Transverse colon (tissue), 4 donors: ENCODE results near the gene FAHD1. TPM values are rescaled to one million over a fixed set of nuclear protein-coding genes. Genes with fewer than 3 reads are reported as not detected.

Experiments used
- DNase-seq: peaks from one replicate; pipeline ENCODE4 v3.0.0-alpha.2; 2019
- H3K27ac ChIP-seq, 4 donors: fragments of 200-600 bp; sonication (generic); 2 replicates each; pipeline ENCODE4 v1.5.1; 2016 to 2018; ENCODE audit warnings: inconsistent platforms in 4 of 4
- H3K27me3 ChIP-seq: fragments of 200-600 bp; sonication (generic); 2 replicates; pipeline ENCODE4 v1.5.1; 2017; ENCODE audit warnings: inconsistent platforms
- H3K36me3 ChIP-seq, 4 donors: fragments of 200-600 bp; sonication (generic); 2 replicates each; pipeline ENCODE4 v1.5.1; 2017 to 2019; ENCODE audit warnings: inconsistent platforms in 4 of 4
- H3K4me1 ChIP-seq, 4 donors: fragments of 200-600 bp; sonication (generic); 2 replicates each; pipeline ENCODE4 v1.5.1; 2017 to 2020; ENCODE audit warnings: inconsistent platforms in 4 of 4
- H3K4me3 ChIP-seq, 4 donors: fragments of 200-600 bp; sonication (generic); 1 replicate in 1 of 4; 2 replicates in 3 of 4; pipeline versions ENCODE4 v1.5.1 to v1.6.1; 2017 to 2019; ENCODE audit warnings: inconsistent platforms in 4 of 4
- H3K9me3 ChIP-seq, 2 donors: fragments of 200-600 bp; sonication (generic); 2 replicates each; pipeline ENCODE4 v1.5.1; 2017 to 2019; ENCODE audit warnings: inconsistent platforms in 2 of 2
- CTCF ChIP-seq, 5 experiments: fragments of 200-600 bp in 3 of 5; fragments of 450-650 bp in 2 of 5; sonication (generic) in 3 of 5; IDR thresholded peaks; 1 replicate in 2 of 5; 2 replicates in 3 of 5; pipeline ENCODE4 v1.5.1; 2016 to 2017; ENCODE audit warnings: antibody characterized with exemption in 5 of 5, inconsistent platforms in 3 of 5, mild to moderate bottlenecking in 2 of 5, moderate library complexity in 1 of 5
- EP300 ChIP-seq: sonication (generic); formaldehyde crosslinking; IDR thresholded peaks from one replicate; pipeline ENCODE4 v1.6.1; 2017; ENCODE audit warnings: antibody characterized with exemption, low read depth
- POLR2A ChIP-seq: fragments of 450-650 bp; IDR thresholded peaks from one replicate; pipeline ENCODE4 v1.6.1; 2016; ENCODE audit warnings: antibody characterized with exemption, mild to moderate bottlenecking, moderate library complexity
- POLR2AphosphoS5 ChIP-seq, 3 donors: sonication (generic); formaldehyde crosslinking; IDR thresholded peaks; one replicate each; pipeline ENCODE4 v1.6.1; 2016; ENCODE audit warnings: antibody characterized with exemption in 3 of 3
- WGBS, 2 donors: methylation state at CpG; one replicate each; pipeline ENCODE4 v1.1.5; 2018; ENCODE audit warnings: low coverage in 1 of 2; 5-methylcytosine and 5-hydroxymethylcytosine counted together
- in situ Hi-C, 4 donors: fragments of 200-750 bp; cut with MboI; loops; one replicate each; pipeline versions ENCODE4 v1.15.0 to v1.15.1; 2017; ENCODE audit warnings: low sequenced_read_pairs in 3 of 4, low pct_ligation_motif_present in 1 of 4, low pct_unique_long_range_greater_than_20kb in 1 of 4
- intact Hi-C: fragments of 100-400 bp; cut with DNase I; formaldehyde crosslinking; loops from one replicate; pipeline ENCODE4 v1.15.1; 2023; ENCODE audit warnings: low total_unique reads
- total RNA-seq, 4 donors: library from RNA; depleted of rRNA; stranded (reverse); fragments of >200 nt; gene quantifications; one replicate each; pipeline ENCODE4 v1.1.0, GENCODE V29; 2016

FAHD1 gene
- total RNA-seq, 4 donors from 2014 or later, result 88.0 to 149 (median 104) TPM

GRCh38 chr16:1845985-1846384 is 19.0 kb downstream of the FAHD1 start:
- Histone ChIP-seq H3K9me3 (no peaks in the 10 kb centered on the region), H3K27me3 (peaks cover 13% of the 10 kb centered on the region), H3K27ac (no peak overlapping the region), H3K36me3 (no peaks in the 10 kb centered on the region), H3K4me3 (no peak overlapping the region), H3K4me1 (no peaks in the 10 kb centered on the region)
- WGBS, 2 donors, result 57 to 79% methylated on average over 2 to 4 of the region's 4 CpGs
- no peak for TF ChIP-seq POLR2AphosphoS5 (IDR thresholded peaks at IDR 0.05)
- no peak for TF ChIP-seq POLR2A
- no peak for TF ChIP-seq EP300
- TF ChIP-seq CTCF (IDR thresholded peaks at IDR 0.05), result no peak
- in situ Hi-C loops (no loop called here), intact Hi-C loops (no loop called here)
- no peak for DNase-seq

- Histone ChIP-seq H3K9me3 (no peaks in the 10 kb centered on the region), H3K36me3 (no peaks in the 10 kb centered on the region), H3K27me3 (peaks cover 13% of the 10 kb centered on the region), H3K4me3 (no peak overlapping the region), H3K4me1 (no peaks in the 10 kb centered on the region), H3K27ac (no peak overlapping the region)
- intact Hi-C loops (no loop called here), in situ Hi-C loops (no loop called here)
- 88 to 93% methylated on average over 1 of the region's 1 CpG for WGBS, 2 donors
- no peak for DNase-seq
- TF ChIP-seq POLR2AphosphoS5 (IDR thresholded peaks at IDR 0.05), result no peak
- no peak for TF ChIP-seq CTCF (IDR thresholded peaks at IDR 0.05)
- TF ChIP-seq EP300, result no peak
- TF ChIP-seq POLR2A, result no peak
Observed at GRCh38 chr16:1846416-1846815, 19.4 kb downstream of the FAHD1 start.

GRCh38 chr16:1850981-1851380 is 24.0 kb downstream of the FAHD1 start:
- TF ChIP-seq CTCF (IDR thresholded peaks at IDR 0.05) (no peak), POLR2AphosphoS5 (IDR thresholded peaks at IDR 0.05) (no peak), EP300 (no peak), POLR2A (no peak)
- H3K27me3 ChIP-seq, result peaks cover 12% of the 10 kb centered on the region
- no peaks in the 10 kb centered on the region for H3K9me3 ChIP-seq
- DNase-seq, result no peak
- H3K4me3 ChIP-seq, result no peak overlapping the region
- no peak overlapping the region for H3K27ac ChIP-seq
- H3K4me1 ChIP-seq, result no peaks in the 10 kb centered on the region
- no peaks in the 10 kb centered on the region for H3K36me3 ChIP-seq
- WGBS, 2 donors, result 75 to 82% methylated on average over 3 to 7 of the region's 7 CpGs
- intact Hi-C loops, result no loop called here
- in situ Hi-C loops, result no loop called here

- in situ Hi-C loops (no loop called here), intact Hi-C loops (no loop called here)
- H3K27me3 ChIP-seq, result peaks cover 12% of the 10 kb centered on the region
- no peak for DNase-seq
- no peaks in the 10 kb centered on the region for H3K36me3 ChIP-seq
- H3K9me3 ChIP-seq, result no peaks in the 10 kb centered on the region
- H3K4me1 ChIP-seq, result no peaks in the 10 kb centered on the region
- WGBS, 2 donors, result 66 to 68% methylated on average over 4 of the region's 4 CpGs
- TF ChIP-seq POLR2A (no peak), POLR2AphosphoS5 (IDR thresholded peaks at IDR 0.05) (no peak), EP300 (no peak), CTCF (IDR thresholded peaks at IDR 0.05) (no peak)
- H3K4me3 ChIP-seq, result no peak overlapping the region
- H3K27ac ChIP-seq, result no peak overlapping the region
Observed at GRCh38 chr16:1851793-1852192, 24.8 kb downstream of the FAHD1 start.
